DLD1 (cell line): ENCODE measurements around the gene BMP7.
"Not testable (repeated sequence)": the region's sequence is repeated elsewhere in the genome, so short reads cannot be mapped to it uniquely, and the experiment has no call there.

Source experiments
- in situ Hi-C: cut with HindIII; loops from 2 replicates; pipeline ENCODE4 v1.10.0; 2017; ENCODE audit warnings: low sequenced_read_pairs

BMP7 gene

GRCh38 chr20:57288651-57289277 lies 22.3 kb upstream of the BMP7 start:
- in situ Hi-C loops = no loop called here

GRCh38 chr20:57287901-57288300 lies 21.5 kb upstream of the BMP7 start:
- in situ Hi-C loops = no loop called here

GRCh38 chr20:57287007-57287880 lies 20.8 kb upstream of the BMP7 start:
- in situ Hi-C loops = no loop called here

- in situ Hi-C loops = no loop called here
Observed at GRCh38 chr20:57283860-57284259, 17.4 kb upstream of the BMP7 start.

- in situ Hi-C loops = no loop called here
Observed at GRCh38 chr20:57282670-57283361, 16.4 kb upstream of the BMP7 start.

- in situ Hi-C loops = no loop called here
Observed at GRCh38 chr20:57281900-57282299, 15.5 kb upstream of the BMP7 start.

GRCh38 chr20:57280221-57280620 lies 13.8 kb upstream of the BMP7 start:
- in situ Hi-C loops = no loop called here

- in situ Hi-C loops = not testable (repeated sequence)
Observed at GRCh38 chr20:57279548-57279947, 13.1 kb upstream of the BMP7 start.

GRCh38 chr20:57278457-57278856 lies 12.0 kb upstream of the BMP7 start:
- in situ Hi-C loops = no loop called here

- in situ Hi-C loops = no loop called here
Observed at GRCh38 chr20:57277398-57278105, 11.1 kb upstream of the BMP7 start.

GRCh38 chr20:57276221-57276620 lies 9.8 kb upstream of the BMP7 start:
- in situ Hi-C loops = no loop called here

GRCh38 chr20:57275813-57276212 lies 9.4 kb upstream of the BMP7 start:
- in situ Hi-C loops = no loop called here

GRCh38 chr20:57275334-57275733 lies 8.9 kb upstream of the BMP7 start:
- in situ Hi-C loops = no loop called here

- in situ Hi-C loops = no loop called here
Observed at GRCh38 chr20:57274846-57275245, 8.4 kb upstream of the BMP7 start.

GRCh38 chr20:57274299-57274698 lies 7.9 kb upstream of the BMP7 start:
- in situ Hi-C loops = no loop called here

- in situ Hi-C loops = no loop called here
Observed at GRCh38 chr20:57272883-57273535, 6.6 kb upstream of the BMP7 start.

- in situ Hi-C loops = no loop called here
Observed at GRCh38 chr20:57270204-57270984, 4.0 kb upstream of the BMP7 start.

GRCh38 chr20:57269148-57269984 lies 2.9 kb upstream of the BMP7 start:
- in situ Hi-C loops = no loop called here
